ACC112 (cell line): ENCODE measurements around the gene CCDC187.

ENCODE experiments used
- H2AFZ ChIP-seq: fragments of 200-600 bp; sonication (generic); one replicate; pipeline ENCODE4 v1.6.0; 2017; ENCODE audit warnings: antibody characterized with exemption, low read length; ENCODE audit not compliant: unreplicated experiment
- H3K27ac ChIP-seq: fragments of 200-600 bp; sonication (generic); 2 replicates; pipeline ENCODE4 v1.5.1; 2014; ENCODE audit warnings: low read depth, mild to moderate bottlenecking, antibody characterized with exemption, low read length, moderate library complexity
- H3K27me3 ChIP-seq: fragments of 200-600 bp; sonication (generic); 2 replicates; pipeline ENCODE4 v1.6.1; 2014; ENCODE audit warnings: mild to moderate bottlenecking, antibody characterized with exemption, low read length, moderate library complexity, mixed read lengths; ENCODE audit not compliant: insufficient read depth
- H3K36me3 ChIP-seq: fragments of 200-600 bp; sonication (generic); 2 replicates; pipeline ENCODE4 v1.6.1; 2016; ENCODE audit warnings: mild to moderate bottlenecking, antibody characterized with exemption, low read length, moderate library complexity, mixed read lengths; ENCODE audit not compliant: insufficient read depth
- H3K4me1 ChIP-seq: fragments of 200-600 bp; sonication (generic); one replicate; pipeline ENCODE4 v1.6.1; 2016; ENCODE audit warnings: low read length, mixed read lengths; ENCODE audit not compliant: insufficient read depth, unreplicated experiment, control insufficient read depth
- H3K4me3 ChIP-seq: fragments of 200-600 bp; sonication (generic); 2 replicates; pipeline ENCODE4 v1.5.1; 2014; ENCODE audit warnings: mild to moderate bottlenecking, low read depth, low read length
- H3K79me2 ChIP-seq: fragments of 200-600 bp; sonication (generic); one replicate; pipeline ENCODE4 v1.6.0; 2016; ENCODE audit warnings: low read length; ENCODE audit not compliant: control insufficient read depth, unreplicated experiment, insufficient read depth

Gene CCDC187

DNA sequence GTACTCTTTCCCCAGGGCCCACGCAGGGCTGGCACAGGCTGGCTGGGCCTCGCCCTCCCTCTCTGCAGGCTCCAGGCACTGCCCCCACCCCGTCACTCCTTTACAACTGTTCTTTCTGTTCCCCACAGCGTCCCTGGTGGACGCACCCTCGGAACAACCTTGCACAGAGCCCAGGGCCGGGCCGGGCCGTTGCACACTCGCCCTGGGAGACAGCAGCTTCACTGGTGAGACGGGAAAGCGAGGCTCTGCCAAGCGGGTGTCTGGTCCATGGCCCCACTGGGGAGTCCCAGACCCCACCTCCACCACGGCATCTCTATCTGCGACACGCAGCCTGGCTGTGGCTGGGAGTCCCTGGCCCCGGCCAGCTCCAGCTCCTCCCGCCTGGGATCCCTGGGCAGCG is 39.9 kb downstream of the CCDC187 start:
- Histone ChIP-seq H3K4me3 (no peak overlapping the region), H3K36me3 (no peaks in the 10 kb centered on the region), H3K4me1 (no peaks in the 10 kb centered on the region), H3K79me2 (no peaks in the 10 kb centered on the region), H2AFZ (no peak overlapping the region), H3K27ac (no peak overlapping the region), H3K27me3 (peaks cover 5% of the 10 kb centered on the region)

DNA sequence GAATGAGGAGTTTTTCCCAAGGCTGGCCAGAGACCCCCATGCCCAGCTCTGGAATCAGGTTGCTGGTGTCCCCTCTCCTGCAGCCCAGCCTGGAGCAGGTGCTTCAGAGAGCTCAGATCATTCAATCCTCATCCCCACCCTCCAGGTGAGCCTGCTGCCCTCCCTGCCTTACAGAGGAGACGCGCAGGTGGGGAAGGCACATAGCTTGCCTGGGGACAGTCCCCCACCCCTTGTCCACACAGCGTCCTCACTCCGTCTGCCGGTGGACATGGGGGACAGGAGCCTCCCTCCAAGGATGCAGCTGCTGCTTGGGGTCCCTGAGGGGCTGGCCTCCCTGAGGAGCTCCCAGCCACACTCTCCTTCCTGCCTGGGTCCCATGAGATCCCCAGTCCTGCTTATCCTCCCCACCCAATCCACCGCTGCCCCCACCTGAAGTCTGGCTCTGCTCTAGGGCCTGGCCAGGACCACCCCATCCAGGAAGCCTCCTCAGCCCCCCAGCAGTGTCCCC is 41.2 kb downstream of the CCDC187 start:
- Histone ChIP-seq H3K27ac (no peak overlapping the region), H3K4me3 (no peak overlapping the region), H3K4me1 (no peaks in the 10 kb centered on the region), H3K27me3 (no peaks in the 10 kb centered on the region), H3K79me2 (no peaks in the 10 kb centered on the region), H3K36me3 (no peaks in the 10 kb centered on the region), H2AFZ (no peak overlapping the region)

DNA sequence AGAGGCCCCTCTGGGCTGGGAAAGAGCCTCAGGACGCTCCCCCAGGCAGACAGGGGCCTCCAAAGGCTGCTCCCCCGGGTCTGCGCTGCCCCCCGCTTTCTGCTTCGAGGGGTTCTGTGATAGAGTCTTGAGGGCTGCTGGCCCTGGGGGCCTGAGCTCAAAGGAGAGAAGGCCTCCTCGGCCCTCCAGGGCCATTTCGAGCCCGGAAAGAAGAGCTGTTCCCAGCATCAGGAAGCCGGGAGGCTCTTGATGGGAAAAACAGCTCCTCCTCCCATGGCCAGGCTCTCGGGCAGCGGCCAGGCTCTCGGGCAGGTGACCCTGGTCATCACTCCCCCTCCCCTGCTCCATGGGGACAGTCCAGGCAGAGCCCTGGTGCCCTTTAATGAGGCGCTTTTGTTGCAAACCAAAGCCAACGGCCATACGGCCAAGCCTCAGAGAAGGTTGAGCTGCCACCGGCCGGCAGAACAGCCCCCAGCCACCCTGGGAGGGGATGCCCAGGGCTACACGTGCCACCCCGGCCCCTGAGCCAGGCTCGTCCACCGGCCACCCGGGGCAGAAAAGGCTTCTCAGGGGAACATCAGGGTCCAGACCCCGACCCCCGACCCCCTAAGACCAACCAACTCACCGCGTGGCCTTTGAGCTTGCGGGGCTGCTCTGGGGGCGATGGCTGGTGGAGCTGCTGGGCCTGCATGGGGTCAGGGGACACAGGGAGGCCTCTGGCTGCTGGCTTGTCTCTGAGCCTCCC is 42.0 kb downstream of the CCDC187 start:
- H3K4me3 ChIP-seq, result no peak overlapping the region
- no peak overlapping the region for H3K27ac ChIP-seq
- no peaks in the 10 kb centered on the region for H3K27me3 ChIP-seq
- no peak overlapping the region for H2AFZ ChIP-seq
- H3K79me2 ChIP-seq, result no peaks in the 10 kb centered on the region
- H3K36me3 ChIP-seq, result no peaks in the 10 kb centered on the region
- H3K4me1 ChIP-seq, result no peaks in the 10 kb centered on the region

DNA sequence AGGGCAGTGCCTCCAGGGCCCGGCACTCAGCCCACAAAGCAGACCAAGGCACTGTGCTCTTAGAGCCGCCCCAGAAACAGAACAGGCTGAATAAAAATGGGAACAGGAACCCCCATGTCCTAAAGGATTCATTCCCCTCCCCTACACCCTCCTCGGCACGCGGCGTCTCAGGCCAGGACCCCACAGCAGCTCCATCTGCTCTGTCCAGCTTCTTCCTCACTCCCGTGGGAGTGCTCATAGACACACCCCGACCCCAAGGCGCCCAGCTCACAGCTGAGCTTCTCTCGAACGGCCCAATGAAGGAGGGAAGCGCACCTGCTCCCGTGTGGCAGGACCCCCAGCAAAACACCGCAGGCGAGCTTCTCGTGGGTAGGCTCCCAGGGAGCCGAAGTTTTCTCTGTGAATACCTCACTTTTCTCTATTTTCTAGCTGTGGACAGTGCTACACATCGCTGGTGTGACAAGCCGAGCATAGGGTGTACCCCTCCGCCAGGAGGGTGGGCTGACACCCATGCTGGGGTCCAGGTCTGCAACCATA is 42.9 kb downstream of the CCDC187 start:
- no peaks in the 10 kb centered on the region for H3K27me3 ChIP-seq
- no peak overlapping the region for H3K27ac ChIP-seq

DNA sequence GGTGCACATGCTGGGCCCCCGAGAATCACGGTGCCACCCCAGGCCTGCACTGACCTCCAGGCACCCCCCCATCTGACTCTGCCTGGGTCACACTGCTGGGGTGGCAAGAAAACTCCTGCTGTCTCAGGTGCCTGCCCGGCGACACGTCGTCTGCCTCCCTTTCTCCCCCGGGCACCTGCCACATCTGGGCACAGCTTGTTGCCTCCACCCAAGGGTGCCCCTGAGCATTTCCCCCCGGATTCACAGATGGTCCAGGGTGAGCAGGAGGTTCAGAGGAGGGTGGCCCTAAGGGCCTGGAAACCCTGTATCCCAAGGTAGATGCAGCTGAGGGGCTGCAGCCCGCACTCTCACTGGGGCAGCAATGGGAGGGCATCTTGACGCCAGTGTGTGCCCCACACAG is 43.4 kb downstream of the CCDC187 start:
- H2AFZ ChIP-seq, result no peak overlapping the region
- H3K27ac ChIP-seq, result no peak overlapping the region
- H3K79me2 ChIP-seq, result no peaks in the 10 kb centered on the region
- no peaks in the 10 kb centered on the region for H3K36me3 ChIP-seq
- no peaks in the 10 kb centered on the region for H3K27me3 ChIP-seq
- peaks cover 4% of the 10 kb centered on the region for H3K4me1 ChIP-seq
- H3K4me3 ChIP-seq, result no peak overlapping the region

More for the DNA sequence above, 42.9 kb downstream of the CCDC187 start:
- Histone ChIP-seq H3K79me2 (no peaks in the 10 kb centered on the region), H3K4me3 (no peak overlapping the region), H2AFZ (no peak overlapping the region), H3K4me1 (no peaks in the 10 kb centered on the region), H3K36me3 (no peaks in the 10 kb centered on the region)

DNA sequence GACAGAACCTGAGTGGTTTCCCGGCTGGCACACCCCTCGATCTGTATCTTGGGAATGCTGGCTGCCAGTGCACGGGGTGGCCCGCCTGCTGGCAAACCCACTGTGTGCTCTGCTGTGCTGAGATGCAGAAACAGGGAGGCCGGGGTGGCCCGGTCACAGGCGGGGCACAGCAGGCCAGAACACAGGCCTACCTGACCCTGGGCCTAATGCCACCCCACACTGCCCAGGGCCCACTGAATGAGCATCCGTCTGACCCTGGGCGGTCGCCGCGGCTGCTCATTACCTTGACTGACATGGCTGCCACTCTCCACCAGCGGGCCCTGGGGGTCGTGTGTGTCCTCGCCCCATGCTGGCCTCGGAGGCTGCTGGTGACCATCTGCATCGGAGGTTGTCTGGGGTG is 44.1 kb downstream of the CCDC187 start:
- Histone ChIP-seq H2AFZ (no peak overlapping the region), H3K36me3 (no peaks in the 10 kb centered on the region), H3K79me2 (no peaks in the 10 kb centered on the region), H3K27ac (no peak overlapping the region), H3K4me3 (no peak overlapping the region), H3K27me3 (no peaks in the 10 kb centered on the region), H3K4me1 (peaks cover 11% of the 10 kb centered on the region)

DNA sequence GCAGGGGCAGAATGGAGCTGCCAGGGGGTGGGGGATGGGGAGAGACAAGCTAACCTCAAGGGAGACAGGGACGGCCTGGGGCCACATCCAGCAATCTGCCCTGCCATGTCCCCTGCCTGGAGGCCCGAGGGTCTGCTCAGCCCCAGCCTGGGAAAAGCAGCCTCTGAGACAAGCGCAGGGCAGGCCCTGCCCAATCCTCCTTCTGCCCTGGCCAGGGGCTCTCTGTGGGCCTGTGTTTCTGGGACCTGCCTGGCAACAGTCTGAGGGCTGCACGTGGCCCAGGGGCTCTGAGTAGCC is 44.4 kb downstream of the CCDC187 start:
- H3K27ac ChIP-seq, result no peak overlapping the region
- no peaks in the 10 kb centered on the region for H3K27me3 ChIP-seq
- H3K4me3 ChIP-seq, result no peak overlapping the region
- H3K36me3 ChIP-seq, result no peaks in the 10 kb centered on the region
- peaks cover 14% of the 10 kb centered on the region for H3K4me1 ChIP-seq
- H3K79me2 ChIP-seq, result no peaks in the 10 kb centered on the region
- no peak overlapping the region for H2AFZ ChIP-seq

DNA sequence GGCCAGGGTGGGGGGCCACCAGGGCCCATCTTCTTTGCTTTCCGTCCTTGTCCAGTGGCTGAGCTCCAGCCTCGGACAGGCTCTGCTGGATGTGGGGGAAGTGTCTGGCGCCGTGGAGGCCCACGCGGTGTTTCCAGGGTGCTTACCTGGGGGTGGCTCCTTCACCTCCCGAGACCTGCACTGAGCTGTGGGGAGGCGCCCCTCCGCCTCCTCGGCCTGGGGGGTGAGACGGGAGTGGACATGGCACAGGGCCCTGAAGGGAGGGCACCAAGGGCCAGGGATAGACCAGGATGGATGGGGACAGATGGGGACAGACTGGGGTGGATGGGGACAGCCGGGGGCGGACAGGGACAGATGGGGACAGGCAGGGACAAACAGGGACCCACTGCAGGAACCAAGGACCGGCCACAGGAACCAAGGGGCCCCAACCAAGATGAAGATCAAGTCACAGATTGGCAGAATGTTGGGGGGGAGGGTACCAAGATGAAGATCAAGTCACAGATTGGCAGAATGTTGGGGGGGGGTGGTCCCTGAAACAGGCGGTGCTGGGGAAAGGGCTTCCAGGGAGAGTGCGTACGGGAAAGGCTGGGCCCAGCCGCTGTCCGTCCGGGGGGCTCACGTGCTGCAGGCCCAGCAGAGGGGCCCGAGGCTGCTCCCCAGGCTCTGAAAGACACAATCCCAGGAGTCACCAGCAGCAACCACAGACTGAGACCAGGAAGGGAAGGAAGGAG is 44.9 kb downstream of the CCDC187 start:
- H3K27me3 ChIP-seq, result no peaks in the 10 kb centered on the region
- no peak overlapping the region for H3K27ac ChIP-seq
- H3K4me3 ChIP-seq, result no peak overlapping the region
- peaks cover 15% of the 10 kb centered on the region for H3K4me1 ChIP-seq
- H3K36me3 ChIP-seq, result no peaks in the 10 kb centered on the region
- H2AFZ ChIP-seq, result no peak overlapping the region
- H3K79me2 ChIP-seq, result no peaks in the 10 kb centered on the region

DNA sequence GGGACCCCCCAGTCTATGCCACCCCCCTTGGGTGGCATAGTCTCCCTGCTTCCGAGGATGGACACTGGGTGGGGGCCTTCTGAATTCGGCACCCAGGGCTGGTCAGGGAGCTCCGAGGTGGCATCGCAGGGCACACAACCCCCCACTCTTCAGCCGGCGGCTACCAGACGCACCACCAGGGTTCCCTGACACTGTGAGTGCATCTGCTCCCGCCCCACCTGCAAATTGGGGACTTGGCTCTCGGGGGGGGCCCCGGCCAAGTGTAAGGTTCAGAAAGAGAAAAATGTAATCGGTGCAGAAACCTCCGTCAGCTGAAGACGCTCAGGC is 45.6 kb downstream of the CCDC187 start:
- Histone ChIP-seq H3K36me3 (no peaks in the 10 kb centered on the region), H3K27ac (no peak overlapping the region), H3K79me2 (no peaks in the 10 kb centered on the region), H3K27me3 (no peaks in the 10 kb centered on the region), H2AFZ (no peak overlapping the region), H3K4me1 (peaks cover 15% of the 10 kb centered on the region), H3K4me3 (no peak overlapping the region)

DNA sequence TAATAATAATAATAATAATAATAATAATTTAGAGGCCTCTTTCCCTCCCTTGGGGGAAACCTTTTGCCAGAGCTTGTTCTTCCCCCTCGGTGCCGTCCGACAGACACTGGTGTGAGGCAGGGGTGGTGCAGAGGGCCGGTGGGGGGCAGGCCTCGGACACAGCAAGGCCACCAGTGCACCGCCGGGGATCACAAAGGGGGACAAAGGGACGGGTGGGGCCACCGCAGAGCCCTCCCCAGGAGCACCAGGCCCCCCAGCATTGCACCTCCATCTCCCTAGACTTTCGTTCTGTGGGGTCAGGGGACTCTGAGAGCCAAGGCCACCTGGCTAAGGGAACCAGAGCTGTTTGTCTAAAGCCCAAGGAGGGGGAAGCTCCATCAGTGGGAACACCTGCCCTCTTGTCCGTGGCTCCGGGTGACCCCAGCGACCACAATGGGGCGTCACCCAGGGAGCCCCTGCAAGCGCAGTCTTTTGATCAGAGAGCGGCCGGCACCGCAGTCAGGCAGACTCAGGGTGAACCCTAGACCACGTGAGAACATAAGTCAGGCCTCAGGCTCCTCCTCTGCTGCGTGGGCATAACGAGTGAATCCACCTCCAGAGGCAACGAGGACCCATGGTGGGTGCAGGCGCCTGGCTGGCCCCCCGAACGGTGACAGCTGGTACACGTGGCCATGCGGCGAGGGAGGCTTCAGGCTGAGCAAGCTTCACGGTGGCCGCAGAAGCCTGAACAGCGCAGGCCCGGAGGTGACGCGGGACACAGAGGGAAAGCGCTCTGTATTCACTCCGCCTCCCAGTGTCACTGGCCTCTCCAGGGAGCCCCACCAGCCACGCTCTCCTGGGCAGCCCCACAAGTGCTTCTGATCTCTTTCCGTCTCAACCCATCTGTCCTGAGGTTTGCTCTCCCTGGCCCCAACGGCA is 46.3 kb downstream of the CCDC187 start:
- no peak overlapping the region for H3K27ac ChIP-seq
- H3K36me3 ChIP-seq, result no peaks in the 10 kb centered on the region
- H3K79me2 ChIP-seq, result no peaks in the 10 kb centered on the region
- H2AFZ ChIP-seq, result no peak overlapping the region
- peaks cover 15% of the 10 kb centered on the region for H3K4me1 ChIP-seq
- no peak overlapping the region for H3K4me3 ChIP-seq
- H3K27me3 ChIP-seq, result no peaks in the 10 kb centered on the region
